PC-3 (cell line): ENCODE data around the gene DTNBP1. TPM values are rescaled to one million over a fixed set of nuclear protein-coding genes. Genes with fewer than 3 reads are reported as not detected.

ENCODE experiments used
- ATAC-seq: fragments of 200-7000 bp; cut with Tn5 transposase; 2 replicates; pipeline ENCODE4 v1.9.1; 2020; ENCODE audit warnings: mild to moderate bottlenecking, moderate library complexity
- BruUV-seq: library from RNA; stranded (reverse); fragments of 400-500 nt; replicated peaks from 2 replicates; lab custom pipeline; 2021; lab: Mats Ljungman, UMichigan
- CTCF ChIA-PET: fragments of 300-600 bp; sonication (Branson Sonifier 250); formaldehyde crosslinking; loops from one replicate; lab custom pipeline; 2022; ENCODE audit warnings: antibody characterized with exemption; lab: Charles Lee
- POLR2A ChIA-PET: fragments of 300-600 bp; sonication (Branson Sonifier 250); formaldehyde crosslinking; loops from one replicate; lab custom pipeline; 2022; ENCODE audit warnings: antibody characterized with exemption; ENCODE audit not compliant: unreplicated experiment; lab: Charles Lee
- DNase-seq: peaks from one replicate; pipeline ENCODE4 v3.0.0-alpha.2; 2015
- H2AFZ ChIP-seq: fragments of 300-600 bp; sonication (generic); 2 replicates; pipeline ENCODE4 v1.6.0; 2016; ENCODE audit warnings: antibody characterized with exemption, low read length
- H3F3A ChIP-seq: fragments of 300-600 bp; sonication (generic); one replicate; pipeline ENCODE4 v1.6.0; 2017; ENCODE audit warnings: antibody characterized with exemption, low read length, control low read depth, mild to moderate bottlenecking; ENCODE audit not compliant: unreplicated experiment
- H3K27ac ChIP-seq: fragments of 300-600 bp; sonication (generic); 2 replicates; pipeline ENCODE4 v1.5.1; 2016; ENCODE audit warnings: mild to moderate bottlenecking, low read length
- H3K27me3 ChIP-seq: fragments of 300-600 bp; sonication (generic); 2 replicates; pipeline ENCODE4 v1.6.1; 2016; ENCODE audit warnings: low read length, mixed read lengths
- H3K36me3 ChIP-seq: fragments of 300-600 bp; sonication (generic); 2 replicates; pipeline ENCODE4 v1.6.1; 2016; ENCODE audit warnings: low read depth, mixed run types, low read length, mixed read lengths
- H3K4me1 ChIP-seq: fragments of 300-600 bp; sonication (generic); 2 replicates; pipeline ENCODE4 v1.5.1; 2016; ENCODE audit warnings: low read length; ENCODE audit not compliant: insufficient read depth
- H3K4me2 ChIP-seq: fragments of 300-600 bp; sonication (generic); 2 replicates; pipeline ENCODE4 v1.6.0; 2016; ENCODE audit warnings: low read length
- H3K4me3 ChIP-seq: fragments of 300-600 bp; sonication (generic); 2 replicates; pipeline ENCODE4 v1.5.1; 2016; ENCODE audit warnings: mild to moderate bottlenecking, low read length, mixed read lengths
- H3K79me2 ChIP-seq: fragments of 300-600 bp; sonication (generic); 2 replicates; pipeline ENCODE4 v1.6.1; 2017; ENCODE audit warnings: low read length, mixed read lengths
- H3K9ac ChIP-seq: fragments of 300-600 bp; sonication (generic); 2 replicates; pipeline ENCODE4 v1.6.0; 2016; ENCODE audit warnings: mild to moderate bottlenecking, low read length
- H3K9me2 ChIP-seq: fragments of 300-600 bp; sonication (generic); replicated peaks from 2 replicates; pipeline ENCODE4 v1.6.1; 2016; ENCODE audit warnings: mixed run types, low read length, mixed read lengths
- H3K9me3 ChIP-seq: fragments of 300-600 bp; sonication (generic); 2 replicates; pipeline ENCODE4 v1.6.1; 2016; ENCODE audit warnings: low read length, mixed read lengths
- H4K20me1 ChIP-seq: fragments of 300-600 bp; sonication (generic); 2 replicates; pipeline ENCODE4 v1.6.1; 2016; ENCODE audit warnings: low read length, mixed read lengths
- EZH2 ChIP-seq: fragments of 300-600 bp; sonication (generic); IDR thresholded peaks from one replicate; pipeline ENCODE4 v1.6.1; 2017; ENCODE audit warnings: antibody characterized with exemption, mild to moderate bottlenecking, low read length; ENCODE audit not compliant: unreplicated experiment
- EZH2phosphoT487 ChIP-seq: fragments of 300-600 bp; sonication (generic); IDR thresholded peaks from 2 replicates; pipeline ENCODE4 v1.6.1; 2018; ENCODE audit warnings: mild to moderate bottlenecking, antibody characterized with exemption, low read length, borderline replicate concordance
- intact Hi-C: fragments of 100-400 bp; cut with micrococcal nuclease; formaldehyde crosslinking; loops from 2 replicates; pipeline ENCODE4 v1.9.0; 2023
- total RNA-seq: library from RNA; depleted of rRNA; stranded (reverse); fragments of >200 nt; gene quantifications from 2 replicates; pipeline ENCODE4 v1.2.3, GENCODE V29; 2014
- TF ChIP-seq, protein P1 (sequence below): fragments of 300-600 bp; sonication (generic); conservative IDR thresholded peaks from 2 replicates; pipeline ENCODE4 v1.5.1; 2017; ENCODE audit warnings: antibody characterized with exemption, low read depth, mild to moderate bottlenecking, low read length

Gene DTNBP1
- total RNA-seq, 1 experiment from 2014 or later = 7.9 TPM

- Histone ChIP-seq H4K20me1 (no peaks in the 10 kb centered on the region), H3K4me2 (no peak overlapping the region), H2AFZ (no peak overlapping the region), H3K9me2 (no peaks in the 10 kb centered on the region), H3K9me3 (no peaks in the 10 kb centered on the region), H3K4me1 (peaks cover 7% of the 10 kb centered on the region), H3K27me3 (no peaks in the 10 kb centered on the region), H3K79me2 (no peaks in the 10 kb centered on the region), H3K4me3 (no peak overlapping the region), H3K27ac (no peak overlapping the region), H3F3A (no peaks in the 10 kb centered on the region), H3K9ac (no peak overlapping the region), H3K36me3 (no peaks in the 10 kb centered on the region)
- POLR2A ChIA-PET = no interaction called here
- DNase-seq (no peak), ATAC-seq (no peak)
- TF ChIP-seq EZH2 (no peak), EZH2phosphoT487 (no peak)
- TF ChIP-seq, protein P1, sequence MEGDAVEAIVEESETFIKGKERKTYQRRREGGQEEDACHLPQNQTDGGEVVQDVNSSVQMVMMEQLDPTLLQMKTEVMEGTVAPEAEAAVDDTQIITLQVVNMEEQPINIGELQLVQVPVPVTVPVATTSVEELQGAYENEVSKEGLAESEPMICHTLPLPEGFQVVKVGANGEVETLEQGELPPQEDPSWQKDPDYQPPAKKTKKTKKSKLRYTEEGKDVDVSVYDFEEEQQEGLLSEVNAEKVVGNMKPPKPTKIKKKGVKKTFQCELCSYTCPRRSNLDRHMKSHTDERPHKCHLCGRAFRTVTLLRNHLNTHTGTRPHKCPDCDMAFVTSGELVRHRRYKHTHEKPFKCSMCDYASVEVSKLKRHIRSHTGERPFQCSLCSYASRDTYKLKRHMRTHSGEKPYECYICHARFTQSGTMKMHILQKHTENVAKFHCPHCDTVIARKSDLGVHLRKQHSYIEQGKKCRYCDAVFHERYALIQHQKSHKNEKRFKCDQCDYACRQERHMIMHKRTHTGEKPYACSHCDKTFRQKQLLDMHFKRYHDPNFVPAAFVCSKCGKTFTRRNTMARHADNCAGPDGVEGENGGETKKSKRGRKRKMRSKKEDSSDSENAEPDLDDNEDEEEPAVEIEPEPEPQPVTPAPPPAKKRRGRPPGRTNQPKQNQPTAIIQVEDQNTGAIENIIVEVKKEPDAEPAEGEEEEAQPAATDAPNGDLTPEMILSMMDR = no peak
- intact Hi-C loops = no loop called here
- CTCF ChIA-PET = no interaction called here
- BruUV-seq = no TSS peak
These were observed 90.4 kb downstream of the DTNBP1 start for GRCh38 chr6:15572296-15573016.

- H3K4me2 ChIP-seq = no peak overlapping the region
- H3F3A ChIP-seq = no peaks in the 10 kb centered on the region
- H3K27ac ChIP-seq = no peak overlapping the region
- H3K9ac ChIP-seq = no peak overlapping the region
- no TSS peak for BruUV-seq
- H3K4me3 ChIP-seq = no peak overlapping the region
- intact Hi-C loops = no loop called here
- no peak overlapping the region for H2AFZ ChIP-seq
- no peaks in the 10 kb centered on the region for H3K9me3 ChIP-seq
- H4K20me1 ChIP-seq = no peaks in the 10 kb centered on the region
- H3K36me3 ChIP-seq = no peaks in the 10 kb centered on the region
- ChIA-PET CTCF (no interaction called here), POLR2A (no interaction called here)
- ATAC-seq (no peak), DNase-seq (no peak)
- no peaks in the 10 kb centered on the region for H3K9me2 ChIP-seq
- H3K79me2 ChIP-seq = no peaks in the 10 kb centered on the region
- no peaks in the 10 kb centered on the region for H3K27me3 ChIP-seq
- TF ChIP-seq, protein P1 = no peak
- TF ChIP-seq EZH2phosphoT487 = no peak
- TF ChIP-seq EZH2 = no peak
- no peaks in the 10 kb centered on the region for H3K4me1 ChIP-seq
These were observed 92.7 kb downstream of the DTNBP1 start for GRCh38 chr6:15570171-15570570.
